ENCODE data around the gene DENND4C. TPM values are rescaled to one million over a fixed set of nuclear protein-coding genes. Genes with fewer than 3 reads are reported as not detected.

The DENND4C gene
- total RNA-seq, 2 donors from 2014 or later = 31.8 to 36.5 TPM

DNA sequence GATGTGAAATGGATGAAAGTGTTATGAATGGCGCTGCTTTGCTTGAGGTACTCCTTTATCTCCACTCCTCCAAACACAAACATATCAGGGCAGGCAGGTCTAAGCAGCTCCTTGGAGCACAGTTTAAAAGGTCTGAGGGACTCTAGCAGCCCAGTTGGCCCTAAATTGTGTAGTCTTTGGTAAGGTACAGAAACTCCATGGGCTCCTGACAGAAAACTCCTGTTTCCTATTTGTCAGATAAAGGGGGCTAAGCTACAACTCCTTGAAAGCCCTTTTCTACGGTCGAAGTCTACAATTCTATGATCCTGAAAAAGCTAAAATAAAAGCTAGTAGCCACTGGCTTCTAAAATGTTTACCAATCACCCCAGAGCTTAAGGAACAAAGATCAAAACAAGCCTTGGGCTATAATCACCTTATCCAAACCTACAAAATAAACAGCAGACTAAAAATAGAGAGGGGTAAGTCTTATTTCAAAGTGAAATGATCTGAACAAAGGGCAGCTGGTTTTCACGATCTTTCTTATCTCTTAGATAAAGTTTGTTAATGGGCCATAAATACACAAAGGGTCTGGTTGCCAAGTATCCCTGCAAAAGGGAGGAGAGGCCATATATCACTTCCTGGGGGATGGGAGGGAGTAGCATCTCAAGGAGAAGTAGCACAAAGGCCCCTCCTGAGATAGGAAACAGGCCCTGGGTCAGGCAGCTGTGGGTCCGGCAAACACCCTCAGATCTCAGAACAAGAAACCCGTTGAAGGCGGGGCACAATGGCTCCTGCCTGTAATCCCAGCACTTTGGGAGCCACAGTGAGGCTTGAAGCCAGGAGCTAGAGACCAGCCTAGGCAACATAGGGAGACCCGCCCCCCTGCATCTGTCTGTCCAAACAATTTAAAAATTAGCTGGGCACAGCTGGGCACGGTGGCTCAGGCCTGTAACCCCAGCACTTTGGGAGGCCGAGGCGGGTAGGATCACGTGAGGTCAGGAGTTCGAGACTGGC is 28.3 kb upstream of the DENND4C start:
- no peaks in the 10 kb centered on the region for H3K27me3 Mint-ChIP-seq
- H3K4me1 Mint-ChIP-seq (ENCODE audit: low read depth in 2 of 2) = no peaks in the 10 kb centered on the region
- H3K9me3 Mint-ChIP-seq = no peaks in the 10 kb centered on the region
- DNase-seq (ENCODE audit: low spot score) = no peak
- H3K36me3 Mint-ChIP-seq = no peaks in the 10 kb centered on the region
- no peak for ATAC-seq
- no peak overlapping the region for H3K4me3 Mint-ChIP-seq
- peak overlapping the region in 1 of 2 donors; percentile 47 for H3K27ac Mint-ChIP-seq

GRCh38 chr9:19203058-19203457 is 27.4 kb upstream of the DENND4C start:
- H3K9me3 Mint-ChIP-seq = no peaks in the 10 kb centered on the region
- no peaks in the 10 kb centered on the region for H3K27me3 Mint-ChIP-seq
- H3K4me1 Mint-ChIP-seq (ENCODE audit: low read depth in 2 of 2) = no peaks in the 10 kb centered on the region
- H3K27ac Mint-ChIP-seq = peak overlapping the region in 1 of 2 donors; percentile 19
- no peak for DNase-seq (ENCODE audit: low spot score)
- no peak overlapping the region for H3K4me3 Mint-ChIP-seq
- no peak for ATAC-seq
- no peaks in the 10 kb centered on the region for H3K36me3 Mint-ChIP-seq

DNA sequence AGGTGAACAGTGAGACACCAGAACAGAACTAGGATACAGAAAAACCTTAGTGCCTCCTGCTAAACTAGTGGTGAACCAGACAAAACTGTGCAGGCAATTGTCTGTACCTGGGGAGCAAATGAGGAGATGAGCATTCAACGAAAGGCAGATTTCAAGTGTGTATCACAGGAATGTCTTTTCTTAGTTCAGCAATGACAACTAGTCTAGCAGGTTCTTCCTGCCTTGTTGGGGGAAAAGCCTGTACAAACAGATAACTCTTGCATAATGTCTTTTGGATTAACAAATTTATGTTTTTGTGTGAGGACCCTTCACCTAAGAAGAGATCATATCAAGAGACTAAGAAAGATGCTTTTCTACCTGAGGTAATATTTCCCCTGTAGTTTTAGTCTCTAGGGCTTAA is 21.8 kb upstream of the DENND4C start:
- no peak overlapping the region for H3K27ac Mint-ChIP-seq
- DNase-seq (ENCODE audit: low spot score) = no peak
- no peak overlapping the region for H3K4me3 Mint-ChIP-seq
- ATAC-seq = no peak
- H3K36me3 Mint-ChIP-seq = no peaks in the 10 kb centered on the region
- no peaks in the 10 kb centered on the region for H3K27me3 Mint-ChIP-seq
- H3K9me3 Mint-ChIP-seq = no peaks in the 10 kb centered on the region
- no peaks in the 10 kb centered on the region for H3K4me1 Mint-ChIP-seq (ENCODE audit: low read depth in 2 of 2)

- Mint-ChIP-seq H3K4me1 (ENCODE audit: low read depth in 2 of 2) (no peaks in the 10 kb centered on the region), H3K27ac (no peak overlapping the region), H3K4me3 (no peak overlapping the region), H3K9me3 (no peaks in the 10 kb centered on the region), H3K36me3 (no peaks in the 10 kb centered on the region), H3K27me3 (no peaks in the 10 kb centered on the region)
- no peak for ATAC-seq
- no peak for DNase-seq (ENCODE audit: low spot score)
These were observed 21.3 kb upstream of the DENND4C start for GRCh38 chr9:19209188-19209587.

- Mint-ChIP-seq H3K9me3 (no peaks in the 10 kb centered on the region), H3K4me1 (ENCODE audit: low read depth in 2 of 2) (no peaks in the 10 kb centered on the region), H3K36me3 (no peaks in the 10 kb centered on the region), H3K27ac (no peak overlapping the region), H3K4me3 (no peak overlapping the region), H3K27me3 (no peaks in the 10 kb centered on the region)
- ATAC-seq = no peak
- no peak for DNase-seq (ENCODE audit: low spot score)
These were observed 16.7 kb upstream of the DENND4C start for GRCh38 chr9:19213823-19214222.

DNA sequence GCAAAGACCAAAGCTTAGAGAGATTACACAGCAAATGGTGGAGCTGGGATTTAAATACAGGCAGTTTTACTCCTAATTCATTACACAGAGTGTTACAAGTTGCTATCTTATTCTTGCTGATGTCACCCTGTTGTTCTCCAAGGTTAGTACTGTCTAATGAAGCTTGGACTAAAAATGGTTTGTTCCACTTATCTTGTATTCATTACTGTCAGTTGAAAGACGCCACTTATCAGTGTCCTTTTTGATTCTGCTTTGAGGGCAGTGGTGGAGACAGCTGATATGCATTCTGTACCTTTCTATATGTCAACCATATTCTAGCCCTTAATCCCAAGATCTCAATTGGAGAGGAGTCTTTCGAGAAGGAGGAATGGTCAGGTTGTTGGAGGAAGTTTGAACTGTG is 14.0 kb upstream of the DENND4C start:
- Mint-ChIP-seq H3K27me3 (no peaks in the 10 kb centered on the region), H3K4me1 (ENCODE audit: low read depth in 2 of 2) (no peaks in the 10 kb centered on the region), H3K36me3 (no peaks in the 10 kb centered on the region), H3K27ac (no peak overlapping the region), H3K4me3 (no peak overlapping the region), H3K9me3 (no peaks in the 10 kb centered on the region)
- ATAC-seq = no peak
- no peak for DNase-seq (ENCODE audit: low spot score)

DNA sequence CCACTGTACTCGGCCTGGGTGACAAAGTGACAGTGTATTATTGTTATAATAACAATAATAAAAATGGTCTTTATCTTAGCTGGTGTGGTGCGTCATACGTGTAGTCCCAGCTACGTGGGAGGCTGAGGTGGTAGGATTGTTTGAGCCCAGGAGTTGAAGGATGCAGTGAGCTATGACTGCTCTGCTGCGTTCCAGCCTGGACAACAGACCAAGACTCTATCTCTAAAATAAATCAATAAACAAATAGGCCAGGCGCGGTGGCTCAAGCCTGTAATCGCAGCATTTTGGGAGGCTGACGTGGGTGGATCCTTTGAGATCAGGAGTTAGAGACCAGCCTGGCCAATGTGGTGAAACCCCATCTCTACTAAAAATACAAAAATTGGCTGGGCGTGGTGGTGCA is 9.2 kb upstream of the DENND4C start:
- Mint-ChIP-seq H3K9me3 (no peaks in the 10 kb centered on the region), H3K27ac (no peak overlapping the region)

DNA sequence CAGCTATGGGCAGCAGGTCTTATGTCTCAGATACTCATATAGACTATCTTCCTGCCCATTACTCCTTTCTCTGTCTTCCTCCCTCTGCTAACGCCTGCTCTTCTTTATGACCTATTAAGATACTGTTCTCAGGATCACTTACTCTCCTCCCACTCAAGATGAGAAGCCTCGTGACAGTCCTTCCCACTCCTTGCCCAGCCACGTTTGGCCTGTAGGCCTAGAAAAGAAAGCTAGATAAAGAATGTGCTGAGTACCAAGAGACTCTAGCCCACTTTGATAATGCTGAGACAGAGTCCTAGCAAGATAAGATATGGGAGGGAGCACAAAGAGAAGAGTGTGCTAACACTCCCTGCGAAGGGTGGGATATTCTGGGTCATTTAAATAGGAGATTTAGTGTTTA is 6.8 kb upstream of the DENND4C start:
- H3K27ac Mint-ChIP-seq = no peak overlapping the region
- ATAC-seq (no peak), DNase-seq (ENCODE audit: low spot score) (no peak)
- H3K9me3 Mint-ChIP-seq = no peaks in the 10 kb centered on the region
- H3K4me1 Mint-ChIP-seq (ENCODE audit: low read depth in 2 of 2) = no peaks in the 10 kb centered on the region
- H3K27me3 Mint-ChIP-seq = no peaks in the 10 kb centered on the region
- no peaks in the 10 kb centered on the region for H3K36me3 Mint-ChIP-seq
- no peak overlapping the region for H3K4me3 Mint-ChIP-seq

More for the DNA sequence above, 9.2 kb upstream of the DENND4C start:
- H3K36me3 Mint-ChIP-seq = no peaks in the 10 kb centered on the region
- DNase-seq (ENCODE audit: low spot score) (no peak), ATAC-seq (no peak)
- H3K4me3 Mint-ChIP-seq = no peak overlapping the region
- no peaks in the 10 kb centered on the region for H3K27me3 Mint-ChIP-seq
- no peaks in the 10 kb centered on the region for H3K4me1 Mint-ChIP-seq (ENCODE audit: low read depth in 2 of 2)

DNA sequence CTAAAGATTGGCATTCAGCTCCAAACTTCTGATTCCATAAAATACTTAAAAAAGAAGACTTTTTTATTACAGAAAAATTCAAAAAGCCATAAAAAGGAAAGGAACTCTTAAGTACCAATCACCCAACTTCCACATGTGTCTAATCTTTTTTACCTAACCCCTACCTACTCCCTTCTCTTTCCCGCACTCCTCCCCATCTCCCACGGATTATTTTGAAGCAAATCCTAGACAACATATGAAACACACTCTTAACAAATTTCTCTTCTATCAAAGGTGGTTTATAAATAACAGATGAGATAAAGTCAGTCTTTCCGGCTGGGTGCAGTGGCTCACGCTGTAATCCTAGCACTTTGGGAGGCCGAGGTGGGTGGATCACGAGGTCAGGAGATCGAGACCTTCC is 5.9 kb upstream of the DENND4C start:
- Mint-ChIP-seq H3K9me3 (no peaks in the 10 kb centered on the region), H3K27ac (peak overlapping the region in 1 of 2 donors; percentile 8), H3K27me3 (no peaks in the 10 kb centered on the region), H3K4me3 (no peak overlapping the region), H3K36me3 (no peaks in the 10 kb centered on the region), H3K4me1 (ENCODE audit: low read depth in 2 of 2) (peaks cover 0 to 3% of the 10 kb centered on the region in 2 donors)
- no peak for ATAC-seq
- DNase-seq (ENCODE audit: low spot score) = no peak

DNA sequence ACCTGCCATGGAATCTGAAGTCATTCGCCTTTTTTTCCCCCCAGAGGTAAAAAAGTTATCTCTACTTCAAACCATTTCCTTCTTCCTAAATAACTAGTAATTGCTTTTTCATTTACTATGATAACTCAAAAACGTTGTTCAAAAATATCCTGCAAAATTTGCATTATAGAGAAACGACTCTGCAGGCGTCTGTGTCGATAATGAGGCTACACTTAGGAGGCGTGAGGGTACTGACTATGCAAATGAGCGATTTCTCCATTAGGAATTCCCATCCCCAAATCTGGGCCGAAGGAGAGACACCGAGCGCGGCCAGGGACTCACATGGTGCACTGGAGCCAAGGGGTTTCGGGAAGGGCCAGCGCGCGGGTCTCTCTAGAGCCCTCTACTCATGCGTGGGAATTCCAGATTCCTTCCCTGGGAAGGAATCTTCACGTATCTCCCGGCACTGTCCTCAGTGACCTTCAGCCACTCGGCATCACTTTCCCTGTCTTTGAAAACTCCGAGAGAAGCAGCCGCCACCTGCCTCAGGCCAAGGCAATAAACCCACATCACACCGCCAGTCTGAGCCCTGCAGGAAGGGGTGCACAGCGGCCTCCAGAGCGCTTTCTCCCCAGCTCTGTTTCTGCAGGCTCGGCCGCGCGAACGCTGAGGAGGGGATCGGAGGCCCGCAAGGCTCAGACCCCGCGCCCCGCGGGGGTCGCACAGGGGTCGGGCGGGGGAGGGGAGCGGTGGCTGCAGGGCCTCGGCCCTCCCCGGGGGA is 718 bp upstream of the DENND4C start:
- Mint-ChIP-seq H3K4me1 (ENCODE audit: low read depth in 2 of 2) (peaks cover 7 to 11% of the 10 kb centered on the region in 2 donors), H3K9me3 (no peaks in the 10 kb centered on the region), H3K27me3 (no peaks in the 10 kb centered on the region), H3K36me3 (no peaks in the 10 kb centered on the region), H3K4me3 (no peak overlapping the region), H3K27ac (peak overlapping the region; percentile 54 to 67)
- DNase-seq (ENCODE audit: low spot score) = peak; percentile 73
- ATAC-seq = peak in 1 of 2 donors; percentile 68

DNA sequence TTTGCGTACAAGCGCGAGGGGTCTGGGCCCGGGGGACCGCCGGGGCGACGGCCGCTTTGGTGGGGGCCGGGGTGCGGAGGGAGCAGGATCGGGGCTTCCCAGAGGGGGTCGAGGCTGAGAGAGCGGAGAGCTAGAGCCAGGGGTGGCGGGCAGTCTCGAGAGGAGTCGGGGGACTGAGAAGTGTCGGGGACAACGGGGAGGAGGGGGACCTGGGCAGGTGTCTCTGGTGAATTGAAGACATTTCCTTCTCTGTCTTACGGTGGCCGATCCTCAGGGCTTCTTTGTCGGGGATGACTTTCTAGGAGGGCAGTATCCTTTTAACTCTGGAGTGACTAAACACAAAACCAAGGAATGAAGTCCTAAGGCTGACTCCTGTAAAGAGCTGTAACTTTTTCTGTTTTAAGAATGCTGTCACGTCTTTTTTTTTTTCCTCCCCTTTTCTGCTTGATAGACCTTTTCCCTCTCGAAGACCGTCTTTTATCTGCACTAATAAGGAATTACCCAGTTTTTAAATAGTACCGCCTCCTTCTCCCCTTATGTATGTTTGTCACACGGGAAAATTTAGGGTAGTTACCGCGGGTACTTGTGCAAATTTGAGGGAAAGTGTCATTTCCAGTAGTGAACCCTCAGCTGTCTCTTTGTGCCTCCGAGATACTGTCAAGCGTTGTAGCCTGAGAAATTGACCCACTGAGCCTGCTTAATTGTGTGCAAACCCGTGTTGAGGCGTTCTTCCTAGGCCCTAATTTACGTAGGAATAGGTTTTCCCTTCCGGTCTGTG is 822 bp downstream of the DENND4C start:
- Mint-ChIP-seq H3K9me3 (no peaks in the 10 kb centered on the region), H3K27ac (no peak overlapping the region), H3K27me3 (no peaks in the 10 kb centered on the region), H3K4me3 (no peak overlapping the region), H3K36me3 (no peaks in the 10 kb centered on the region), H3K4me1 (ENCODE audit: low read depth in 2 of 2) (peaks cover 11 to 15% of the 10 kb centered on the region in 2 donors)
- ATAC-seq = no peak
- DNase-seq (ENCODE audit: low spot score) = no peak

DNA sequence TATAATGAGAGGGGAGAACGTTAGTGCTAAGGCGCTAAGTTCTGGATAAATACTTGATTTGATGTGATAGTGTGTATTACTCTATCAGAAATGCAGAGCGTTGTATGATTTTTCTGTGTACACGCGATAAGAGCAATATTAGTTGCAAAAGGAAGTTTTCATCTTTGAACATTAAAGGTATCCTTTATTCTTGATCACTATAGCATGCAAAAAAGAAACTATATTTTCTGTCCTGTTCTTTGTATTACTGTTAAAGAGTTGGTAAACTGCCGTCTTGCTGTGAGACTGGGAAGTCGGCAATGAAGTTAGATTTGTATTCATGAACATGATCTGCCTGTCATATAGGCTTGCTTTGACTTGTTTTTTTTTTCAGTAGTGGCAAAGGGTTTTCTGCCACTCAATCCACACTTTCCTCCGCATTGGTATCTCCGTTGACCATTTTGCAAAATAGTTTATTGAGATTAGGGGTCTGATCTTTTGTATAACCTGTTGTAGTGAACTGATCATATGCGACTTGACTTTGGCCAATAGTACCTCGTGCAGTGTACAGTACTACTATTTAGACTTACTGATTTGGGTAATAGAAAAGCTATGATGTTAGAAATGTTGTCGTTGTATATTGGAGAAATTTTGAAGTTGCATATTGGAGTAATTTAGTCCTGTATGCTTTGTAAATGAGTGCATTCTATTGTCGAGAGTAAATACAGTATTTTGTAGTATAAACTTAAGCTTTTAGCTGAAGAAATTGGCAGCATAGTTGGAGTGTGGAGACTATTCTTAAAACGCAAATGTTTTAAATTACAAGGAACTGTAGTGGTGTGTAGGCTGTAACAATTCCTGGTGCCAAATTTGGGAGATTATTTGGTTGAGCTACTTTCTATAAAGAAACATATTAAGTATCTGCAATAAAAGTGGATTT is 1.7 kb downstream of the DENND4C start:
- Mint-ChIP-seq H3K36me3 (no peaks in the 10 kb centered on the region), H3K27ac (no peak overlapping the region), H3K27me3 (no peaks in the 10 kb centered on the region), H3K4me3 (no peak overlapping the region), H3K4me1 (ENCODE audit: low read depth in 2 of 2) (peaks cover 18 to 21% of the 10 kb centered on the region in 2 donors), H3K9me3 (no peaks in the 10 kb centered on the region)
- no peak for ATAC-seq
- DNase-seq (ENCODE audit: low spot score) = no peak

GRCh38 chr9:19232823-19233194 is 2.3 kb downstream of the DENND4C start:
- Mint-ChIP-seq H3K9me3 (no peaks in the 10 kb centered on the region), H3K4me1 (ENCODE audit: low read depth in 2 of 2) (peaks cover 18 to 21% of the 10 kb centered on the region in 2 donors), H3K27ac (no peak overlapping the region), H3K4me3 (no peak overlapping the region), H3K36me3 (no peaks in the 10 kb centered on the region), H3K27me3 (no peaks in the 10 kb centered on the region)
- ATAC-seq = no peak
- DNase-seq (ENCODE audit: low spot score) = no peak

Measured in natural killer cell treated with Interleukin-12 subunit alpha and Interleukin-12 subunit beta and Interleukin-15 and Interleukin-18, amount 100 ng/mL, for 72 hours (primary cell).